ENCODE data around the gene YAF2.

YAF2 gene

DNA sequence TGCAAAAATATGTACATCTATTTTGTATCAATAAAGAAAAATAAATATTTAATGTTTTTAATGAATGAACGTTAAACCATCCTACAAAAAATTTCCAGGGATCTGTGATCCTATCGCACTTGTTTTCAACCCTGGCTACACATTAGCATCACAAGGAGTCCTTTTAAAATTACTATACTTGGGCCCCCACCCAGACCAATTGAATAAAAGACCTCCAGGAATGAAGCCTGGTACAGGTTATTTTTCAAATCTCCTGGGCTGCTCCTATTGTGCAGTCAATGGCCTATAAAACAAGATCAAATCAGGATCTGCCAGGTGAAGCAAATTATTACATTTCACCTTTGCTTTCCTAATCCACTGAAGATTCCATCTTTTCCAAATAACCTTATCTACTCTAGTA, 59.9 kb downstream of the YAF2 start:
- no peak for TF ChIP-seq ZFX (IDR thresholded peaks at IDR 0.05; ENCODE audit: borderline replicate concordance)
- TF ChIP-seq, protein P1, sequence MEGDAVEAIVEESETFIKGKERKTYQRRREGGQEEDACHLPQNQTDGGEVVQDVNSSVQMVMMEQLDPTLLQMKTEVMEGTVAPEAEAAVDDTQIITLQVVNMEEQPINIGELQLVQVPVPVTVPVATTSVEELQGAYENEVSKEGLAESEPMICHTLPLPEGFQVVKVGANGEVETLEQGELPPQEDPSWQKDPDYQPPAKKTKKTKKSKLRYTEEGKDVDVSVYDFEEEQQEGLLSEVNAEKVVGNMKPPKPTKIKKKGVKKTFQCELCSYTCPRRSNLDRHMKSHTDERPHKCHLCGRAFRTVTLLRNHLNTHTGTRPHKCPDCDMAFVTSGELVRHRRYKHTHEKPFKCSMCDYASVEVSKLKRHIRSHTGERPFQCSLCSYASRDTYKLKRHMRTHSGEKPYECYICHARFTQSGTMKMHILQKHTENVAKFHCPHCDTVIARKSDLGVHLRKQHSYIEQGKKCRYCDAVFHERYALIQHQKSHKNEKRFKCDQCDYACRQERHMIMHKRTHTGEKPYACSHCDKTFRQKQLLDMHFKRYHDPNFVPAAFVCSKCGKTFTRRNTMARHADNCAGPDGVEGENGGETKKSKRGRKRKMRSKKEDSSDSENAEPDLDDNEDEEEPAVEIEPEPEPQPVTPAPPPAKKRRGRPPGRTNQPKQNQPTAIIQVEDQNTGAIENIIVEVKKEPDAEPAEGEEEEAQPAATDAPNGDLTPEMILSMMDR (IDR thresholded peaks at IDR 0.05) = no peak
- H3K27ac ChIP-seq = no peak overlapping the region

DNA sequence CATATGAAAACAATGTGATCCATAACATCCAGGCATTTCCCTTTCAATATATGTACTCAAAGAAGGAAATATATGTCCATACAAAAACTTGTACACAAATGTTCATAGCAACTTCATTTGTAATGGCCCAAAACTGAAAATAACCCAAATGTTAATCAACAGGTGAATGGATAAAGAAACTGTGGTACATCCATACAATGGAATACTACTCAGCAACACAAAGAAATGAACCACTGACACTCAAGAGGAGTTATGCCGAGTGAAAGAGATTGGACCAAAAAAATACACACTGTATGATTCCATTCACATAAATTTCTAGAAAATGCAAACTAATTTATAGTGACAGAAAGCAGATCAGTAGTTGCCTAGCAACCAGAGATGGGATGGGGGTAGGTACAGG, 63.1 kb downstream of the YAF2 start:
- no peak for TF ChIP-seq ZFX (IDR thresholded peaks at IDR 0.05; ENCODE audit: borderline replicate concordance)
- TF ChIP-seq, protein P1 (IDR thresholded peaks at IDR 0.05) = no peak
- H3K27ac ChIP-seq = no peak overlapping the region

DNA sequence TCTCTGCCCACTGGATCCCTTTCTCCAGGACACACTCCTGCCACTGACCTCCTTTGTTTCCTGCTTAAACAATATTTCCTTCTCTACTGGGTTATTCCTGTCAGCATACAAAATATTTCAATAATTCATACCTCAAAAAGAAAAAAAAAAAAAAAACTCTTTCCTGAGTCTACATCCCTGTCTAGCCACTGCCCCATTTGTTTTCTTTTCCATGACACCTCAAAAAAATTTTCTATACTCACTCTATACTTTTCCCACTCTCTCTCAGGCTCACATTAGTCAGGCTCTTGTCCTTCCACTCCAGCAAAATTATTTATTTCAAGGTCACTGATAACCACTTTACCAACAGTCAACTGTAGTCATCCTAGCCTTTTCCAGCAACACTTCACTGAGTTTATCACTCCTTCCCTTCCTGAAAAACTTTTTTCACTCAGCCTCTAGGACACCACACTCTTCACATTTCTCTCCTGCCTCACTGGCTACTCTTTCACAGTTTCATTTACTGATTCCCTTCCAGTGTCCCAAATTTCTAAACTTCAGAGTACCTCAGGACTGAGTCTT, 64.0 kb downstream of the YAF2 start:
- TF ChIP-seq, protein P1 (IDR thresholded peaks at IDR 0.05) = no peak
- no peak overlapping the region for H3K27ac ChIP-seq

DNA sequence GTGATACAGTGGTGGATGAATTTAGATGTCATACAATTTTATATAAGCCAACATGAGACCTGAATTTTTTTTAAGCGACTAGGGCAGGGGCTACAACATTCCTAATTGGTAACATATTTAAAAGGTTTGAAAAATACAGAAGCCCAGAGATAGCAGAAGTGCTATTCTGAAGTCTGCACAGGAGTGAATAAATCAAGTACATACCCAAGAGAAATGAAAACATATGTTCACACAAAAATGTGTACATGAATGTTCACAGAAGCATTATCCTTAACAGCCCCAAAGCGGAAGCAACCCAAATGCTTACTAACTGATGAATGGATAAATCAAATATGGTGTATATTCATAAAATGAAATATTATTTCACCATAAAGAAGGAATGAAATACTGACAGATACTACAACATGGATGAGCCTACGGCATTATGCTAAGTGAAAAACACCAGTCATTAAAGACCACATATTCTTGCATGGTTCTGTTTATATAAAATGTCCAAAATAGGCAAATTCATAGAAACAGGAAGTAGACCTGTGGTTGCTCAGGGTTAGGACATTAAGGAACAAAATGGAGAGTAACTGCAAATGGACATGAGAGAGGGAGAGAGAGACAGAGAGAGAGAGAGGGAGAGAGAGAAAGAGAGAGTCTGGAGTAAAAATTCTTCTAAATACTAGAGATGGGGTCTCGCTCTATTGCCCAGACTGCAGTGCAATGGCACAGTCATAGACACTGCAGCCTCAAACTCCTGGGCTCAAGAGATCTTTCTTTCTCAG, 65.4 kb downstream of the YAF2 start:
- no peak for TF ChIP-seq ZFX (IDR thresholded peaks at IDR 0.05; ENCODE audit: borderline replicate concordance)
- TF ChIP-seq, protein P1 (IDR thresholded peaks at IDR 0.05) = no peak
- no peak overlapping the region for H3K27ac ChIP-seq

DNA sequence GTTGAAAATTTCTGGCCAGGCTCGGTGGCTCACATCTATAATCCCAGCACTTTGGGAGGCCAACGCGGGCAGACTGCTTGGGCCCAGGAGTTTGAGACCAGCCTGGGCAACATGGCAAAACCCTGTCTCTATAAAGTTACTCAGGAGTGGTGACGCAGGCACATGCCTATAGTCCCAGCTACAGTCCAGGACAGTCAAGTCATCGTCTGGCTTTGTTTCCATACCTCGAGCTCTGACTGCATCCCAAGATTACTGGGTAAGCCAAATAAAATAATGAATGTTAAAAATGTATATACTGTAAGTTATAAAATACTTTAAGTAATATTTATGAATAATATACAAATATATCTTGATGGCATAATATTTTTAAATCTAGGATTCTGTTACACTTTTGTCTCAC, 70.3 kb downstream of the YAF2 start:
- TF ChIP-seq, protein P1 (IDR thresholded peaks at IDR 0.05) = no peak

DNA sequence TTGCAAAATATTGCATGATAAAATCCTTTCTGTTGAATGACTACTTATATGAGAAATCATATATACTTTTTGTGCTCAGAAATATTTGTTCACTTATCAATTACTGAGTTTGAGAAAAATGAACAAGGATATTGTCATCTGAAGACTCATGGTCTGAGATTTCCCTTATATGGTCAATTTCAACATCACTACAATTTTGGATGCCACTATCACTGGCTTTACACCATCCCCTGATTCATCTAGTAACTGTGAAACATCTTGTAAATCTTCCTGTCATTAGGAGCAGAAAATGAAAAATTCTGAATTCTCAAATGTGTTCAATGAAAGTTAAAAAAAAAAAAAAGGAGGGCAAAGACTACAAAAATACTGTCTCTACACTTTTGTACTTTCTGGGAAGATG, 71.5 kb downstream of the YAF2 start:
- TF ChIP-seq, protein P1 (IDR thresholded peaks at IDR 0.05) = no peak
- TF ChIP-seq ZFX (IDR thresholded peaks at IDR 0.05; ENCODE audit: borderline replicate concordance) = no peak
- H3K27ac ChIP-seq = no peak overlapping the region

More for the DNA sequence above, 70.3 kb downstream of the YAF2 start:
- no peak overlapping the region for H3K27ac ChIP-seq

DNA sequence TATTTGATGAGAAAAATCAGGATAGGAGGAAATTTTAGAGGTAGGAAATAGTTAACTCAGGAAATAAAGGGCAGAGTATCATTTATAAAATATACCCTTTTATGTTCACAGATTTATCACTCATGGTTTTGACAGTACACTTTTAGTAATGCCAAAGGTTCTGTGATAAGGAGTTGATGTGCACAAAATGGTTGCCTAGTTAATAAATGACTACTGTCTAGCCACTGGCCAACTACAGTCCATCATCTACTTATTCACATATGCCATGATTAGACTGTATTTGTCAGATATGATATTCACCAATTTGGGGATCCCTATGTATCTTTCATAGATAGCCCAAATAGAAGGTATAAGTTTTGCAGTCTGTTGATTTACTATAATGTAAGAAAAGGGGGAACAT, 74.1 kb downstream of the YAF2 start:
- no peak overlapping the region for H3K27ac ChIP-seq
- TF ChIP-seq ZFX (IDR thresholded peaks at IDR 0.05; ENCODE audit: borderline replicate concordance) = no peak
- TF ChIP-seq, protein P1 (IDR thresholded peaks at IDR 0.05) = no peak
